NCI-H510A treated with DMSO at 0.1 percent for 48 hours (cell line): ENCODE data around the gene CDX2.

ENCODE experiments used
- DNase-seq: peaks from one replicate; lab custom pipeline; 2025; lab: John Stamatoyannopoulos, UW

Gene CDX2

DNA sequence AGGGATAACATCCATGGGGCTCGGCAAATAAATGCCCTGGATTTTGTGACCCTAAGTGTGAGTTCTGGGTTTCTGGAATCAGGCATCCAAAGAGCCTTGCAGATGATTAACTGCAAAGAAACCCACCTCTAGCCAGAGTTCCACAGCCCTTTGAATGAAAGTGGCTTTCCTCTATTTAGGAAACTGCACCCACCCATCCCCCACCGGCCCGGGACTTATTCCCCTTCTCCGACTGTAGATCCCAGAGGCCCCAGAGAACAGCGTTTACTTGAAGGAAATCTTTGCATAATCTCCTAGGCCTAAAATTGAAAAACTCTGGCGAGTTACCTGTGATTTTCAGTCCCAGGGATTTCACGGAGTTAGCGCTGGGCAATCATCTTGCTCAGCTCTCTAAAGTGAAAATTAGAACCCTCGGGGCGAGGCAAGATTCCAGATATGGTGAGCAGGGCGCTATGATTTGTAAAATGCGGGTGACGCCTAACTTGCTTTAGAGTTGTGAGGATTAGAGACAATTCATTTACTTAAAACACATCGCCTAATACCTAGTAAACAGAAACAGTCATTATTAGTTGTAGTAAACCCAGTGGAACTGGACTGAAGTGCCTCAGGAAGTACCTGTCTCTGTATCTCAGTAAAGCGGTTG, 10.0 kb upstream of the CDX2 start:
- no peak for DNase-seq

DNA sequence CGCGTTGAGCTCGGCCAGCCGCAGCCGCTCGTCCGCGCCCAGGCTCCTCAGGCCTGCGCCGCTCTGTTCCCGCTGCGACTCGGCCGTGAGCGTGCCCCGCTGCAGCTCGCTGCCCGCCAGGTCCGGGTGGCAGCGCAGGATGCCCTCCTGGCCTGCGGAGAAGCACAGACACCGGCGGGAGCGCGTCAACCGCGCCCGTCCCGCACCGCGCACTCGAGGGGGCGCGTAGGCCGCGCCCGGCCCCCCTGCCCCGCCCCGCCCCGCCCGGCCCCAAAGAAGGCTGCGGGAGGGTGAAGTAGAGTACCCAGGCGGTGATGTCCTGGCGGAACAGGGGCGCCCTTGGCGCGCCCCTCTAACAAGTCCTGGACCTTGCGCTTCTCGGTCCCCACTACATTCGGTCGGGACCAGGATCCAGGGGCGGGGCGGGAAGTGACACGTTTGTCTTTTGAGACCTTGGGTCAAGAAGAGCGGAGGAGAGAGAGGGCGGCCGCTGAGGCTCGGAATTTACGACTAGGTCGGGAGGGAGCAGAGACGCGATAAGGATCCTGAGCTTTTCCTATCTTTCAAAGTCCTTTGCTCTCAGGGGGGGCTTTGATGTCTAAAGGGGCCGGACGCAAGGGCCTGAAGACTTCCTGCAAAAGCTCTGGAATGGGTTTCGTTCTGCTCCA, 9.3 kb upstream of the CDX2 start:
- no peak for DNase-seq

DNA sequence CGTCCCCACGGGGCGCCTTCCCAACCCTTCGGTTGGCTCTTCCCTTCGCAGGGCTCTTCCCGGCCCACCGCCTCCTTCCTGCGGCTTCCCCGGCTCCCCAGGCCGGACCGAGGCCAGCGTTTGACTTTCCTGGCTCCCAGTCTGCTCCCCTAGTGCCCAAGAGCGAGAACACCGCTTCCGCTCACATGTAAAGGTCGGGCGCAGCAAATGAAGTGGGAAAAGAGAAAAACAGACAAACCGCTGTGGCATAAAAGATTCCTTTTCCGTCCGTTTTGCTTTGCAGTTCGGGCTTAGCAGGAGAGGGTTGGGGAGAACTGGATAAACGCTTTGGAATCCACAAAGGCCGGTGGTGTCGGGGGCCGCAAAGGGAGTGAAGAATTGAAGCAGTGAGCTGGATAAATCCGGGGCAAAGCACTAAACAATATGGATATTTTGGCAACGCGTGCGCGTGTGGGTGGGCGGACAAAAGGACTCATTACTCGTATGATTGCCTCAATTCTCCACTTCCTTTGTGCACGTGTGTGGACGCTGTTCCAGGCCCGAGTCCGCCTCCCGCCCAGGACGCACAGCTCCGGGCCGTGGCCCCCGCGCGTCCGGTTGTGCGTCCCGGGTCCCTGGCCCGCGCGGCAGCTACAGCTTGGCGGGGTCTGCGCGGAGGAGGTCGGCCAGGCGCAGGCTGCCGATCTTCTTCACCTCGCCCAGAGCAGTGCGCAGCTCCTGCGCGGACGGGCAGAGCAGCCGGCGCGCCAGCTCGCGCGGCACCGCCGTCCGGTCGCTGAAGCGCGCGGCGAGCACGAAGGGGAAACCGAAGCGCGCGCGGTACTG, 8.6 kb upstream of the CDX2 start:
- DNase-seq: no peak

DNA sequence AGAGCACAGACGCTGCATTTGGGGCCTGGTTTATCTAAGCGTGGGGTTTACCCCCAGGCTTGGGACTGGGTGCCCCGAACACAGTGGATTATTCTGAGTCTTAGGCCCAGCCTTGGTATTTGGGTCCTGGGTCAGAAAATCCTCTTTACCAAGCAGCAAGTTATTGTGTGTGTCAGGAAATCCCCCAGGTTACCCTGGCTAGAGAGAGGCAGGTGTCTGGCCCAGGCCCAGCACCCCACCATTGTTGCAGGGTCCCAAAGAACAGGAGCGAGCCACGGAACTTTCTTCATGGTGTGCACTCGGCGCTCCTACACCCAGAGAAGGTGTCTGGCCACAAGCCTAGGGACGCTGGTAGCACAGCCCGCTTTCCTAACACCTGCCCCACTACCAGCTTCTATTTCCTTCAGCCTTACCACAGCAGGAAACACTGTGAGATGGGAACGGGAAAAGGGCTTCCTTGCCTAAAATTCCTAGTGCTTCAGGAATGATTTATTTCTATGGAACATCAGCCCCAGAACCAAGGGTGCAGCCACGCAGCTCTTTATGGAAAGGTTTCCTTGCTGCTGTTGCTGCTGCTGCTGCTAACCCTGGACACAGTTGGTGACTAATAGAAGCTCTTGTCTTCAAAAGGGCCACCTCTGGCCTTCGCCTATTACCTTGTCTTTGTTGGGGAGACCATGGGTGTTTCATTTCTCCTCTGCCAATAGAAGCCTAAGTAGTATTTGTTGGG, 7.4 kb upstream of the CDX2 start:
- DNase-seq: no peak

DNA sequence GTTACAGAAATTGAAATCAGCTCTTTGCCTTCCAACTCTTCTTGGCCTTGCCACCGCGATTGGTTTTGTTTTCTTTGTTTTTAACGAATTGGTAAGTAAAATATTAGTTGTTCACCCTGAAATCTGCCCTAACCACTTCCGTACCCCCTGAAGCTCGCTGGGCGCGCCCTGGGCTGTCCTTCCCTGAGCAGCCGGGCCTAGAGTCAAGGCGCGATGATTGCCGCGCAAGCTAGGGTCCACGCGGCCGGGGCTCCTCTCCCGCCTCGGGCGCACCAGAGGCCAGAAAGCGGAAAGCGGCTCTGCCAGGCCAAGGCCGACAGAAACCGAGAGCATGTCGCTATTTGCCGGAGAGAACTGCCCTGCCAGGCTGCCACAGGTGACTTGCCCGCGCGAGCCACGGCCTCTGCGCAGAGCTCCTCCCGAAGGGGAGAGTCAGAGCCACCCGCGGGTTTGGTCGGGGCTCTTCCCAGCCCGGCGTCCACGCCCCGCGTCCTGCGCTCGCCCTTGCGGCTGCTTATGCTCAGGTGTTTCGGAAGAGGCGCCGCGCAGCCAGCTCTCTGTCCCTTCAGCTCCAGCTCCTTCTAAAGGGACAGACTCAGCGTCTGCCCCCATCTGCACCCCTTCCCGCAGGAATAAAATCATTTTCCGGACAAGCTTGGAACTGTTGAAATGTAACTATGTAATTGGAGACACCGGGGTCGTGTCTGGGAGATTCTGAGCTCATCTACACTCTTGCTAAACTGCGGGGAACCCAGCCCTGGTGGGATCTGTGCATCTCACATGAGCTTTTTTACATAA, 6.6 kb upstream of the CDX2 start:
- no peak for DNase-seq

DNA sequence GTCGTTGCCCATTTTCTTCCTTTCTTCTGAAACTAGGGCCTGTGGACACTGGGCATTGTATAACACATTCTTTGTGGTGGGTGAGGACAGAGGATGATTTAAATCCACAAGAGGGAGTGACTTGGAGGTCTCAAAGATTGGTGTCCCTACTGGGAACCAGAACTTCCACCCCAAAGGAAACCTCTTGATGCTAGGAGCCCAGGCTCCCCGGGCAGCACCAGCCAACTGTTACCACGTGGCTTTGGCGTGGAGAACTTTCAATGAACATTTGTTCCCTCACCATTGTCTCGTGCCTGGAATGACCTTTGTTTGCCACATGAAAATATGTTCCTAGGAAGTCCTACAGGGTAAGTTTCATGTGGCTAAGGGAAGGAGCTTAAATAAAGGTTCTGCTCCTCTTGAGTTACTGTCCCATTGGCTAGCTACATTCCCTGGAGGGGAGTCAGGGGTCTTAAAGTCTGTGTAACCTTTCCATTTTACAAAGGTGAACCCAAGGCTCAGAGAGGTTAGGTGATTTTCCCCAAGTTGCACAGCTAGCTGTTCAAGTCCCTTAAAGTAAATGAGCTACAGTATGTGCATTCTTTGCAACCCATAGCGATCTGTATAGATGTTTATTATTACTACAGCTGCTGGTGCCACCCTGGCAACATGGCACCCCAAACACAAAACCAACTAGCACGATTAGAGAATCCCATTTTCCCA, 5.0 kb upstream of the CDX2 start:
- DNase-seq: no peak

DNA sequence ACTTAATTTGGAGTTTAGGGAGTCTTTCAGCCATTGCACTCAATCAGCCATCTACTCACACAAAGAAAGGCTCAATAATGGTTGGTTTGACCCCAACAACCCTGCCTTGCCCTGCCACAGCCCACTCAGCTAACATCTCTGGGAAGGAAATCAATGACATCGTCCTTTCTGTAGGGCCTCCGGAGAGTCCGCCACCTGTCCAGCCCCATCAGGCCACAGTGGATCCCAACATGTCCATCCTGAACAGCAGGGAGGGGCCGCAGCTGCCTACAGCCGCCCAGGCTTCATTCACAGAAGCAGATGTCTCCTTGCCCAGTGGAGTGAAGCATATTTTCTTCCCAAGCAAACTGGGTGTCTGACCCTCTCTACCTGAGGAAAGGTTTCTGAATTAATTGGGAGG, 4.2 kb upstream of the CDX2 start:
- no peak for DNase-seq

DNA sequence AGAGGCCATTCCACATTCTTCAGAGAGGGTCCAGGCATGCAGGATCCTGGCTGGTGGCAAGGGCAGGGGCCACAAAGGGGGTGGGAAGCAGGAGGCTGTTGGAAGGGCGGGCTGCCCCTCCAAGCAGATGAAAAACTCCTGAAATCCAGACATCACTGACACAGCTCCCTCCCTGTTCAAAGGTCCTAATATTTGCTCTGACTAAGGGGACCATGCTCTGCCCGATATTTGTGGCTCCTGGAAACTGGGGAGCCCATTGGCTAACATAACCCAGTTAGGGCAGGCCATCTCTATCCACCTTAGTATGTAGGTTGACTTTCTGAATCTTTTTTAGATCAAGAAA, 3.3 kb upstream of the CDX2 start:
- DNase-seq: no peak

DNA sequence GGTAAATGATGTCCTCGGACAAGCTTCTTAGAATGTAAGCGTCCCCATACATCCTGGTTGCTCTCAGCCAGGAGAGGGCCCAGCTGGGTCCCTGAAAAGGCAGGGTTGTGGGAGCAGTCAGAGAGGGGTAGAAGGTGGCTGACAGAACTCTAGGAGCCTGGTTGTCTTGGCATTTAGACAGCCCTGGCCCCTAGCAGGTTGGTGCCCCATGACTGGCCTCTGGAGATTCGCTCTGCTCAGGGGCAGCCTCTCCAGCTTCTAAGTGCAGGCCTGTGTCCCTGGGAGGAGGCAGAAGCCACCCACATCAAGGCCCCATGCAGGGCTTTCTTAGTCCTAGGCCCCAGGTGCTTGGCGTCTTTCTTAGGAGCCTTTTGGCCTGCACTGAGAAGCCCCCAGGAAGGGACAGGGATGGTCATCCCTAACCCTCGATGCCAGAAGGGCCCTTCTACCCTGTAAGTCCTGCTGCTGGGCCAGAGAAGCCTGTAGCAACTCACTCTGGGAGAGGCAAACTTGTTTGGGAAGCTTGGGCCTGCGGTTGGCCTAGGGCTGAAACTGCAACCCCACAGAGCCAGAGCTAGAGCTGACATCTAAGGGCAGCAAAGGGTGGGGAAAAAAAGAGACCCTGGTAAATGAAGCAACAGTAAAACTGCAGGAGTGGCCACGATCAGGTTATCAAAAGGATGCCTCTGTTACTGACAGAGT, 2.8 kb upstream of the CDX2 start:
- no peak for DNase-seq

DNA sequence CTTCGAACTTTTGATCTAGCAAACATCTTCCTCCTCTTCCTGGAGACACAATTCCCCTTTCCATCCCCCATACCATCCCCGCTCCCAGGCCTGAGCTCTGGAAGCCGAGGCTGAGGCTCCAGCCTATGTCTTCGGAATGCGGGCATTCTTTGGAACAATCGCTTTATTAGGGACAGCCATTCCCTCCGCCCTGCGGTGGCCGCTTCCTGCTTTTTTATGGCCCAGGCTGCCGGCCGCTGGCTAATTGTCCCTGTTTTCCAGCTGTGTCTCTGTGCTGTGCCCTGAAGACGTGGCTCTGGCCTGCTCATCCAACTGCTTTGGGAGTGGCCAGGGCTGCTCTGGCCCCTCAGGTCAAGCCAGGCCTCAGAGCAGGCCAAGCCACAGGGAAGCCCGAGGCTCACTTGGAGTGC, 2.1 kb upstream of the CDX2 start:
- DNase-seq: no peak

DNA sequence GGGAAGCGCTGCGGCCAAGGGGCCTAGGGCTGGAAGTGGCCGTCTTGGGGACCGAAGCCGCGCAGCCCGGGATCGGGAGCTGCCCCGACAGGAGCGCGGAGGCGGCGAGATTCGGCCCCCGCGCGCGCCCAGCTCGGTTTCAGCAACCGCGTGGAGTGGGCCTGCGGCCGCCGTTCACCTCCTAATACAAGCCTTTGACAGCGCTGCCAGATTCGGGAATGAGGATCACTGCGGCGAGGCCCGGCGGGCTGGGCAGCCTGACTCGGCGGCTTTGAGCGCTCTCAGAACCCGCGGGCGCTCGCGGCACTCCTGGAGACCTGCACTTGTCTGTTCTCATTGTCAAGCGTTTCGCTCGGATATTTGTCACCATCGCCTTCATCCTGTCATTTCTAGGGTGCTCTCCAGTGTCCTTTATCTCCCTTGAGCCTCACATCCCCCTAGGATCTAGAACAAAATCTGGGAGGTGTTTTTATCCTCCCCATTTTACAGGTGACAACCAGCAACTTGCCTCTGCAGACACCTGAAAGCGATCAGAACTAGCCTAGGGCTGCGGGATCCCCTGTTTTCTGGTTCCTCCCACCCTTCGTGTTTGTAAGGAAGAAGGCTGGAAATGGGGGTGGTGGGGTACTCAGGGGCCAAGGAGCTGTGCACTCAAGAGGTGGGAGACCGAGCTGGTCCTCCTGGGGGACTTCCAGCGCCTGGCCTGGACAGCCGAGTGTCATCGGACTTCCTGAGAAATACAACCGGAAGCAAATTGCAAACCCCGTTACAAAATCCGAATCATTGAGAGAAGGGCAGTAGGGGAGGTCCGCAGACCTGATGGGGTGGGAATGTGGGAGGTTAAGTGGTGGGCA, 1.5 kb upstream of the CDX2 start:
- no peak for DNase-seq

DNA sequence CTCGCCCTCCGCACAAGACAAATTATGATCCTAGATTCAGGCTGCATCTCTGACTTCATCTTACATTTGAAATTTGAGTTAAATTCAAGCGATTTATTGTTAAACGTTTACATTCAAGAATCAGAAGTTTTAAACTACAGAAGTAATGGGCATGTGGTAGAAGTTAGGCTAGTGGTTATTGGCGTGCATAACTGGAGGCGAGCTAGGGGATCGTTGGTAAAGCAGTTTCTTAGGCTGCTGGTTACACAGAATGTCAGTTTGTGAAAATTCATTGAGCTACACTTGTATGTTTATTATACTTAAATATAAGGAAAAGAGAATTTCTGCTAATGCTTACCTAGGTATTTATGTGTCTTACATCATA, 733 bp upstream of the CDX2 start:
- DNase-seq: no peak

DNA sequence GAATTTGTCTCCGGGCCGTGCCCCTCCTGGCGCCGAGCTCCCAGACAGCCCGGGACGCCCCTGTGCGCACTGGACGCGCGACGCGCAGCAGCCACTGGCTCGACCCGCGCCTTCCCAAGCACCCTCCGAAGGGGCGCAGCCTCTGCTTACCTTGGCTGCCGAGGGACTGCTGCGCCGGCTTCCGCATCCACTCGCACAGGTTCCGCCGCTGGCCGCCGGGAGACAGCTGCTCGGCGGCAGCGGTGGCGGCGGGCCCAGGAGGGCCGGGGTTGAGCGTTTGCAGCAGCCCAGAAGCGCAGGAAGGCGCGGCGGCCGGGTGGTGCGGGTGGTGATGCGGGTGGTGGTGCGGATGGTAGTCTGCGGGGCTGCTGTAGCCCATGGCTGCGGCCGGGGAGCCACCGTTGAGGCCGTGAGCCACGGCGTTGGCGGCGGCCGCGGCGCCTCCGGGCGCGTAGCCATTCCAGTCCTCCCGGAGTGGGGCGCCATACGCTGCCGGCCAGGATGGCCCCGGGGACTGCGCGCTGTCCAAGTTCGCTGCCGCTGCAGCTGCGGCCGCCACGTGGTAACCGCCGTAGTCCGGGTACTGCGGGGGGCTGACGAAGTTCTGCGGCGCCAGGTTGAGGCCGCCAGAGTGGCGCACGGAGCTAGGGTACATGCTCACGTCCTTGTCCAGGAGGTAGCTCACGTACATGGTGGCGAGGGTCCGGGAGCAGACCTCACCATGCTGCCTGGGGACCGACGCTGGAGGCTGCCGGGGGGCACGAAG, 616 bp downstream of the CDX2 start:
- DNase-seq: peak; percentile 43

DNA sequence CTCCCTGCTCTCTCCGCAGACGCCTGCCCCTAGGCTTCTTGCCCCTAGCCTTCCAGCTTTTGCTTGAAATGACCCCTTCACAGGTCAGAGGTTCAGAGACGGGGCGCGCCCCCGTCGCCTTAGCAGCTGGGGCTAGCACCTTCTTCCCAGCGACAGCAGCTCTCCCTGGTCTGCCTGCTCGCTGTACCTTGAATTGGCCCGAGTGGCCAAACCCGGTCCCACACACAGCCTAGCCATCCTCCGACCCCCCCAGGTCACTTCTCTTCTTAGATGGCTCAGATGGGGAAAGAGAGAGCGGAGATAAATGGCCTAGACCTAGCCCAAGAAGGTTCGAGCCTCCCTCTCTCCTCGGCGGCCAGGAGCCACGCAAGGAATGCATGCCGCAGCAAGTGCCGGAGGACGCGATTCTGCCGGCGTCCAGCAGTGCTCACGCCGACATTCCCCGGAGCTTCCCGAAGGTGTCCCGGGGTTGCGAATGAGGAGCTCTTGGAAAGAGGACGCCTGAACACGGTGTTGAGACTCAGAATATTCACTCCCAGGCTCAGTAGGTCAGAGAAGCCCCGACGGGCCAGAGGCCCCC, 1.3 kb downstream of the CDX2 start:
- peak; percentile 43 for DNase-seq

DNA sequence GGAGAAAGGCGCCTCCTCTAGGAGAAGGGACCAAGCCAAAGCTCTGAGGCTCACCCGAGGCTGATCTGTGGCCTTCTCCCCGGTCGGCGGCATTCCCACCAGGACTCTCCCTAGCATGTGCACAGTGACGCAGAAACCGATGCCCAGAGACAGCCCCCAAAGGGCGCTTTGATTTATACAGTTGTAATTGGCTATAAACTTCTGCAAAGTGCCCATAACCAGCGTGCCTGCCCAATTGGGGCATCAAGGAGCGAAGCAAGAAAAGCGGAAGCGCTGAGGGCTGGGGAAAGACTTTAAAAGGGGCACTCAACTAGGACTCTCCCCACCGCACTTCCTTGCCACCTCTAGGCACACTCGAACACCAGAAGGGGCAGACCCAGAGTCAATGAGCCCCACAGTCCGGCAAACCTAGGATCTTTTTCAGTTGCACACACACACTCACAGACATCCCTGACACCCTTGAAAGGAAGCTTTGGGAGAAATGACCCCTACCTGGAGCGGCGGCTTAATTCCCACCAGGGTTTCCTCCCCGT, 1.8 kb downstream of the CDX2 start:
- no peak for DNase-seq

DNA sequence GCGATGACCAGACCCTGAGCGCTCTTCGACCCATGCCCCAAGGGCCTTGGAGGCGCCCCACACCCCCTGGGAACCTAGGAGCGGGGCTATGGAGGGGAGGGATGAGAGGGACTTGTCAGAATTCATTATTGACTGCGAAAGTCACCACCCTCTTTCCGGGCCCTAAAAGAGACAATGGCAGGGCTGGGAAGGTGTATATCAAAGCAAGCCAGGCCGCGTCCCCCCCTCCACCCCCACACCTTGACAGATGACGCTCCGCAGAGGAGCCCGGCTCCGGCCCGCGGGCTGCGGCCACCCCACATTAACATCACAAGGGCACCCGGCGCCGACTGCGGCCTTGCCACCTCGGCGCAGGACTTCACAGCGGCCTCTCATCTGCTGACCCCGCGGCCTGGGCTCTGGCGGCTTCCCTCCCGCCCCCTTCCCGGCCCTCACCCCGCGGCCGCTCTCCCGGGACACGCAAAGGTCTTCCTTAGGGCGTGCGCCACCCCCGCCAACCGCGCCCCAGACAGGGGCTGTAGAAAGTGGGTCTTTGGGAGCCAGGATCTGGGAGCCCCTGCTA, 2.4 kb downstream of the CDX2 start:
- DNase-seq: no peak

DNA sequence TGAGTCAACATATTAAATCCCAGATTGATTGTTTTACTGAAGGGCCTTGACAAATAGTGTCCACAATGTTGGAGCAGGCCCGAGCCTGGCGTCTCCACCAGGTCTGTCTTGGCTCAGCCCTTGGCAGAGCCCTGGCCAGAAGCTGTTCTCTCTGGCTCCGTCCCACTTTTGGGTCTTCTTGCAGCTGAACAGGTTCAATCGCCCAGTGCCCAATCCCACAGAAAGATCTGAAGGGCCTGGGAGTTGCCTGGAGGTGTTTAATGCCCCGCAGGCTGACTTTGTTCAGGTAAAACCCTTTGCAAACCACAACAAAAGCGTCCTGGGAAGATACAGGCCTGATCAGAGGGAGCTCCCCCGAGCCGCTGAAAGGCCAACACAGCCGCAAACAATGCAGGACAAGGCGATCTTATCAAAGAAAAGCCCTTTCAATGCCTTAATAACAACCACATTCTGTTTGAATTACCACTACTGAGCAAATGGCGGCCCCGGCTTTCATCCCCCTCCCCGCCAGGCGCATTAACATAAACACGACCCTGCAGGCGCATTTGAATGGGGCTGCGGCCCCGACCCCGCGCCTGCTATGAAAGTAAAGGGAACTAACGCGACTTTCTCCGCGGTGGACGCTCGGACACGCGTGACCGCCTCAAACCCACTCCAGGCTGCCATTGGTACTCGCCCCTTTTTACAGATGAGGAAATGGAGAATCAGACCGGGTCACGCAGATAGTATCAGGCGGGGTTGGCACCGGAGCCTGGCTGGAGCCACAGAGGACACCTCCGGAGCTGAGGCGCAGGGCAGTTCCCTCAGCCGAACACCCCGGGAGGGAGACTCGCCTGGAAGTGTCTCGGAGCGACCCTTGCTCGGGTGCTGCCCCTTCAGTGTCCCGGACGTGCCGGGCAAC, 3.1 kb downstream of the CDX2 start:
- DNase-seq: no peak
